Psoas muscle (tissue), 8 donors: ENCODE data around the gene ITPK1. TPM values are rescaled to one million over a fixed set of nuclear protein-coding genes. Genes with fewer than 3 reads are reported as not detected.
A peak's percentile ranks its signal among the peaks of the same experiment; 100 is the strongest.

Source experiments
- ATAC-seq, 4 donors: fragments of 200-7000 bp; cut with Tn5 transposase; one replicate each; pipeline ENCODE4 v1.9.1; 2020; ENCODE audit warnings: moderate library complexity in 3 of 4, mild to moderate bottlenecking in 2 of 4
- DNase-seq, 2 donors: peaks; one replicate each; pipeline ENCODE4 v3.0.0-alpha.2; 2020
- H3K27ac ChIP-seq: fragments of 200-600 bp; one replicate; pipeline ENCODE4 v1.8.0; 2022
- H3K27me3 ChIP-seq, 3 donors: fragments of 200-600 bp in 1 of 3; one replicate each; pipeline versions ENCODE4 v1.6.1 to v1.8.0; 2013 to 2022; ENCODE audit warnings: low read length in 2 of 3, mild to moderate bottlenecking in 2 of 3, moderate library complexity in 1 of 3; ENCODE audit not compliant: insufficient read depth in 3 of 3
- H3K36me3 ChIP-seq, 2 donors: fragments of 200-600 bp in 1 of 2; one replicate each; pipeline versions ENCODE4 v1.6.1 to v1.8.0; 2013 to 2022; ENCODE audit warnings: low read depth in 1 of 2, mild to moderate bottlenecking in 1 of 2, moderate library complexity in 1 of 2; ENCODE audit not compliant: insufficient read depth in 1 of 2
- H3K4me1 ChIP-seq: fragments of 200-600 bp; one replicate; pipeline ENCODE4 v1.8.0; 2022
- H3K4me3 ChIP-seq: fragments of 200-600 bp; one replicate; pipeline ENCODE4 v1.8.0; 2022; ENCODE audit warnings: mild to moderate bottlenecking
- H3K9me3 ChIP-seq: fragments of 200-600 bp; one replicate; pipeline ENCODE4 v1.8.0; 2022
- WGBS, 3 donors: extraction: QIAGEN DNeasy Blood & Tissue Kit; methylation state at CpG; one replicate each; pipeline versions ENCODE4 v1.1.6 to v1.1.7; 2013; 5-methylcytosine and 5-hydroxymethylcytosine counted together
- intact Hi-C, 2 donors: fragments of 100-400 bp; cut with DNase I; formaldehyde crosslinking; loops; one replicate each; pipeline versions ENCODE4 v1.11.0 to v1.14.2; 2022
- polyA plus RNA-seq, 3 donors: library from polyadenylated mRNA; stranded (reverse); fragments of 200-250 nt; gene quantifications; one replicate each; pipeline ENCODE4 v1.2.3, GENCODE V29; 2013
- total RNA-seq, 4 donors: library from RNA; stranded (reverse); fragmentation: NEBNext Ultra II Directional in 2 of 4; extraction: Animal tissue kit (Norgen Biotek cat#: 25700) in 2 of 4; gene quantifications; one replicate each; pipeline versions ENCODE4 v1.2.1 to v1.2.4, GENCODE V29; 2021 to 2023
- TF ChIP-seq, protein P1 (sequence below): fragments of 200-600 bp; IDR thresholded peaks from one replicate; pipeline ENCODE4 v1.8.0; 2022; ENCODE audit warnings: antibody characterized with exemption
- donor health status: healthy with polysubstance abuse.
- donor health status: DM: no; HTN: no; CAD: no; lungs with moderate emphysema.
- donor health status: Bipolar disorder and iron deficiency.
- donor health status: healthy.
- donor health status: DM: yes; HTN: yes; CAD: no.
- donor health status: DM: no; HTN: no; CAD: no.
- donor health status: DM: no; HTN: no; CAD: no.
- donor health status: DM: yes; HTN: yes; CAD: no.

Gene ITPK1
- total and polyA plus RNA-seq, 7 donors, result 30.0 to 61.1 (median 42.7) TPM

DNA sequence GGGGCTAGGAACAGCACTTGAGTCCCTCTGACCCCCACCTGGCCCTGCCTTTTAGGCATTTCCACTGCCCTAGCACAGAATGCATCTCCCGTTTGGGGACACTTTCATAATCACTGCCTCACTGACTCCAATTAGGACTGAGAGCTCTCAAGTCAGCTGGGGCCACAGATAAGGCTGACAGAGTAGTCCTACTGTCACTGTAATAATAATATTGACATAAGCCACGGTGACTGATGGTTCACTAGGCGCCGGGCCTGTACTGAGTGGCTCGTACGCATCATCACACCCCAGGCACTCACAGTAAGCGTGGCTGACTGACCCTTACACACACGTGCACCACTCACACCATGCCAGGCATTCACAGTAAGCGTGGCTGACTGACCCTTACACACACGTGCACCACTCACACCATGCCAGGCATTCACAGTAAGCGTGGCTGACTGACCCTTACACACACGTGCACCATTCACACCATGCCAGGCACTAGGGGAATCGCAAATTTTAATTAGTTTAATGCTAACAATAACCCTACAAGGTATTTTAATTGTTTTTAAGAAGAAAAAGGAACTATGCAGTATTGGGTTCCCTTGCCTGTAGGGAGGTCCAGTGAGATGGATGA is 105.1 kb downstream of the ITPK1 start:
- Histone ChIP-seq H3K36me3 (no peaks in the 10 kb centered on the region), H3K27ac (no peak overlapping the region), H3K4me3 (no peak overlapping the region), H3K4me1 (peaks cover 50% of the 10 kb centered on the region), H3K9me3 (no peaks in the 10 kb centered on the region), H3K27me3 (no peaks in the 10 kb centered on the region)
- 80 to 82% (median 82%) methylated on average over 13 of the region's 13 CpGs for WGBS, 3 donors
- ATAC-seq, result no peak
- intact Hi-C loops, result no loop called here
- no peak for DNase-seq
- TF ChIP-seq, protein P1, sequence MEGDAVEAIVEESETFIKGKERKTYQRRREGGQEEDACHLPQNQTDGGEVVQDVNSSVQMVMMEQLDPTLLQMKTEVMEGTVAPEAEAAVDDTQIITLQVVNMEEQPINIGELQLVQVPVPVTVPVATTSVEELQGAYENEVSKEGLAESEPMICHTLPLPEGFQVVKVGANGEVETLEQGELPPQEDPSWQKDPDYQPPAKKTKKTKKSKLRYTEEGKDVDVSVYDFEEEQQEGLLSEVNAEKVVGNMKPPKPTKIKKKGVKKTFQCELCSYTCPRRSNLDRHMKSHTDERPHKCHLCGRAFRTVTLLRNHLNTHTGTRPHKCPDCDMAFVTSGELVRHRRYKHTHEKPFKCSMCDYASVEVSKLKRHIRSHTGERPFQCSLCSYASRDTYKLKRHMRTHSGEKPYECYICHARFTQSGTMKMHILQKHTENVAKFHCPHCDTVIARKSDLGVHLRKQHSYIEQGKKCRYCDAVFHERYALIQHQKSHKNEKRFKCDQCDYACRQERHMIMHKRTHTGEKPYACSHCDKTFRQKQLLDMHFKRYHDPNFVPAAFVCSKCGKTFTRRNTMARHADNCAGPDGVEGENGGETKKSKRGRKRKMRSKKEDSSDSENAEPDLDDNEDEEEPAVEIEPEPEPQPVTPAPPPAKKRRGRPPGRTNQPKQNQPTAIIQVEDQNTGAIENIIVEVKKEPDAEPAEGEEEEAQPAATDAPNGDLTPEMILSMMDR, result no peak

GRCh38 chr14:93010130-93010499 is 105.6 kb downstream of the ITPK1 start:
- DNase-seq (no peak), ATAC-seq (no peak)
- Histone ChIP-seq H3K4me1 (peaks cover 50% of the 10 kb centered on the region), H3K9me3 (no peaks in the 10 kb centered on the region), H3K36me3 (no peaks in the 10 kb centered on the region), H3K27me3 (no peaks in the 10 kb centered on the region), H3K4me3 (no peak overlapping the region), H3K27ac (no peak overlapping the region)
- TF ChIP-seq, protein P1, result no peak
- intact Hi-C loops, result no loop called here
- 65 to 78% (median 69%) methylated on average over 11 of the region's 11 CpGs for WGBS, 3 donors

GRCh38 chr14:93009471-93010129 is 106.1 kb downstream of the ITPK1 start:
- H3K4me1 ChIP-seq, result peaks cover 50% of the 10 kb centered on the region
- intact Hi-C loops, result no loop called here
- H3K27ac ChIP-seq, result no peak overlapping the region
- 37 to 56% (median 42%) methylated on average over 17 of the region's 17 CpGs for WGBS, 3 donors
- no peaks in the 10 kb centered on the region for H3K27me3 ChIP-seq
- TF ChIP-seq, protein P1, result no peak
- no peaks in the 10 kb centered on the region for H3K36me3 ChIP-seq
- peak in 3 of 4 donors; percentile 41 to 60 (median 58) for ATAC-seq
- no peak overlapping the region for H3K4me3 ChIP-seq
- peak; percentile 54 to 82 for DNase-seq
- no peaks in the 10 kb centered on the region for H3K9me3 ChIP-seq

- intact Hi-C loops, result no loop called here
- H3K27ac ChIP-seq, result no peak overlapping the region
- no peaks in the 10 kb centered on the region for H3K27me3 ChIP-seq
- WGBS, 3 donors, result 39 to 57% (median 48%) methylated on average over 9 of the region's 9 CpGs
- no peaks in the 10 kb centered on the region for H3K36me3 ChIP-seq
- H3K9me3 ChIP-seq, result no peaks in the 10 kb centered on the region
- H3K4me3 ChIP-seq, result no peak overlapping the region
- TF ChIP-seq, protein P1, result no peak
- DNase-seq (peak; percentile 57 to 58), ATAC-seq (no peak)
- peaks cover 47% of the 10 kb centered on the region for H3K4me1 ChIP-seq
Measured at GRCh38 chr14:93008381-93008780, 107.3 kb downstream of the ITPK1 start.
